Vagina (tissue), 2 donors: ENCODE data around the gene TMEM60.

Experiments used
- CTCF ChIP-seq, 3 experiments: fragments of 450-650 bp in 2 of 3; fragments of 200-600 bp in 1 of 3; sonication (generic) in 1 of 3; IDR thresholded peaks; one replicate each; pipeline ENCODE4 v1.5.1; 2017 to 2019; ENCODE audit warnings: antibody characterized with exemption in 3 of 3, mild to moderate bottlenecking in 2 of 3, moderate library complexity in 2 of 3
- POLR2AphosphoS5 ChIP-seq, 2 donors: sonication (generic); formaldehyde crosslinking; IDR thresholded peaks; one replicate each; pipeline ENCODE4 v1.9.0; 2017; ENCODE audit warnings: antibody characterized with exemption in 2 of 2, mild to moderate bottlenecking in 2 of 2, low read depth in 1 of 2; ENCODE audit not compliant: insufficient read depth in 1 of 2

- TF ChIP-seq CTCF (IDR thresholded peaks at IDR 0.05) = no peak
- TF ChIP-seq POLR2AphosphoS5 (IDR thresholded peaks at IDR 0.05; ENCODE audit: insufficient read depth in 1 of 2, low read depth in 1 of 2) = no peak
Observed at GRCh38 chr7:77786018-77786417, 12.2 kb downstream of the TMEM60 start.
